Posterior cingulate gyrus (tissue), 11 donors: Measurements from ENCODE around the gene PAQR5.

Source experiments
- DNase-seq, 10 donors: peaks; one replicate each; pipeline versions ENCODE4 v3.0.0 to v3.0.0-alpha.2; 2020 to 2021; ENCODE audit warnings: mixed read lengths in 3 of 10
- intact Hi-C: fragments of 100-400 bp; cut with DNase I; formaldehyde crosslinking; loops from one replicate; pipeline ENCODE4 v1.15.1; 2023

Gene PAQR5

DNA sequence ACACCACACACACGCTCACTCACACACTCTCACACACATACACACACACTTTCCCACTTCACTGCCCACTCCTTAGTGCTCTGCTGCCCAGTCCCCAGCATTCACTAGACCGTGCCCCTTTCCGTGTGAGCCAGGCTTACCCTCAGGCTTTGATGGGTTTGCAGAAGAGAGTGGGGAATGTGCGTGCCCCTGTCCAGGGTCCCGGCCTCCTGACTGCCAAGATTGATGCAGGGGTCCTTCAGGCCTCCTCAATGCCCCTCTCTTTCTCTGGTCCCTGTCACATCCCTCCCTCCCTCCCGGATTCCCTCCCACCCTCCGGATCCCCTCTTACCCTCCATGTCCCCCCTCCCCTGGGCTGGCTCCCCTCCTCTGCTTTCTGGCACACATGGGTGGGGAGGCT, 87.6 kb downstream of the PAQR5 start:
- intact Hi-C loops, result no loop called here
- no peak for DNase-seq

DNA sequence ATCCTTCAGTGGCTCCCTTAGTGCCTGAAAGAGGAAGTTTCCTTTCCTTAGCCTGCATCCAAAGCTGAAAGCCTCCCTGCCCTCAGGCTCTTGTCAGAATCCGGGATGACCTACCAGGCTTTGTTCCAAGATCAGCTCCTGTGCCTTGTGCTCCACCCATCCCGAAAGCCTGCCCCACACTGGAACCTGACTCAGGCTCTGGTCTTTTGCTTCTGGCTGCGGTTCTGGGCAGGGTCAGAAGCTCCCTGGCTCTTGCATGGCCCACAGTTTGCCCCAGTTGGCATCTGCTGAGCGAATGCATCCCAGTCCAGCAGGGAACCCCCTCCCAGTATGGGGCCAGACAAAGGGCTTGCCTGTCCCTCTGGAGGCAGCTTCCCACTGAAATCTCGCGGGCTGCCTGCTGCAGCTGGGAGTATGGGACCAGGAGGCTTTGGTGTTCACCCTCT, 89.6 kb downstream of the PAQR5 start:
- peak in 3 of 10 donors; percentile 10 to 90 (median 41) for DNase-seq
- intact Hi-C loops, result no loop called here

- intact Hi-C loops, result no loop called here
- no peak for DNase-seq
These were observed 90.7 kb downstream of the PAQR5 start for GRCh38 chr15:69389426-69389825.

GRCh38 chr15:69390575-69390974, 91.9 kb downstream of the PAQR5 start:
- intact Hi-C loops, result loop anchor here (5.0 to 10.0 kb wide), 2 partner anchors 126 to 228 kb away; partner anchors contain the start of gene GLCE
- DNase-seq, result no peak

- no peak for DNase-seq
- intact Hi-C loops, result loop anchor here (5.0 to 10.0 kb wide), 2 partner anchors 126 to 229 kb away; partner anchors contain the start of gene GLCE
These were observed 92.5 kb downstream of the PAQR5 start for GRCh38 chr15:69391046-69391757.

- intact Hi-C loops, result loop anchor here (5.0 to 10.0 kb wide), 2 partner anchors 128 to 230 kb away; partner anchors contain the start of gene GLCE
These were observed 93.6 kb downstream of the PAQR5 start for GRCh38 chr15:69392352-69392751.

GRCh38 chr15:69393831-69394491, 95.2 kb downstream of the PAQR5 start:
- intact Hi-C loops, result loop anchor here (1.0 to 10.0 kb wide), 3 partner anchors 129 to 335 kb away; partner anchors contain the start of gene GLCE
- DNase-seq, result no peak

More at GRCh38 chr15:69392352-69392751, 93.6 kb downstream of the PAQR5 start:
- no peak for DNase-seq

- intact Hi-C loops, result loop anchor here (1.0 to 10.0 kb wide), 3 partner anchors 130 to 335 kb away; partner anchors contain the start of gene GLCE
These were observed 96.0 kb downstream of the PAQR5 start for GRCh38 chr15:69394556-69395282.

GRCh38 chr15:69395460-69395859, 96.7 kb downstream of the PAQR5 start:
- intact Hi-C loops, result loop anchor here (10.0 kb wide), 1 partner anchor 131 kb away; no protein-coding TSS in a partner anchor
- no peak for DNase-seq

More at GRCh38 chr15:69394556-69395282, 96.0 kb downstream of the PAQR5 start:
- DNase-seq, result peak; percentile 74 to 98 (median 92)

DNA sequence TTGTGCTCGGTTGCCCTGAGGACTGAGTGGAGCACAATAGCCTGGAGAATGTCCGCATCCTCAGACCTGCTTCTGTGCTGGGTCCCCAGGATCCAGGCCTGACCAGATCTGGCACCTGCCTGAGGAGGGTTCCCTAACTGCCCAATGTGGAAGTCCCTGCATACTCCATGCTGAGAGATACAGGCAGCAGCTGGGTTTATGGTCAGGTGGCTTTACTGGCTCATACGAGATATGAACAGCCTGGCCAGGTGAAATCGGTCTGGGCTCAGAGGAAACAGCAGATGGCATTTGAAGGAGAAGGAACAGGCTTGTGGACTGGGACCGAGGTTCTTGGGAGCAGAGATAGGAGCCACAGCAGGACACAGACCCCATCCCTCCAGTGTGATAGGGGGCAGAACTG, 97.3 kb downstream of the PAQR5 start:
- intact Hi-C loops, result loop anchor here (10.0 kb wide), 1 partner anchor 131 kb away; no protein-coding TSS in a partner anchor
- no peak for DNase-seq

- DNase-seq, result no peak
- intact Hi-C loops, result loop anchor here (10.0 kb wide), 1 partner anchor 134 kb away; no protein-coding TSS in a partner anchor
These were observed 99.8 kb downstream of the PAQR5 start for GRCh38 chr15:69398491-69398891.

GRCh38 chr15:69400850-69401249, 102.1 kb downstream of the PAQR5 start:
- no peak for DNase-seq
- intact Hi-C loops, result no loop called here

DNA sequence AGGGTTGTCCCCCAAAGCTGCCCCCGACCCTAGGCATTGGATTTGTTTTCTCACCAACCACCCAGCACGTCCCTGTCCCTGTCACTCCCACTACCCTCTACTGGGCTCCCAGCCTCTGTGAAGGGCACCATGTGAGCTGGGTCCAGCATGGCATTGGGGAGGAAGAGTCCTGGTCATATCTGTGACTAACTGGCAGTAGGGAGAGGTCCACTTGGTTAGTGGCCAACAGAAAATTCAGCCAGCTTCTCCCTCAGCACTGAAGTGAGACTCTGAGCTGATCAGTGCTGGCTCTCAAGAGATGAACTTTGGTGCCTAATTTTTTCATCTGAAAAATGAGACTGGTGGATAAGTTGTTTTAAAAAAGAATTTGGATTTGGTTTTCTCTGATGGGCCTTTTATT, 104.1 kb downstream of the PAQR5 start:
- no peak for DNase-seq
- intact Hi-C loops, result no loop called here

DNA sequence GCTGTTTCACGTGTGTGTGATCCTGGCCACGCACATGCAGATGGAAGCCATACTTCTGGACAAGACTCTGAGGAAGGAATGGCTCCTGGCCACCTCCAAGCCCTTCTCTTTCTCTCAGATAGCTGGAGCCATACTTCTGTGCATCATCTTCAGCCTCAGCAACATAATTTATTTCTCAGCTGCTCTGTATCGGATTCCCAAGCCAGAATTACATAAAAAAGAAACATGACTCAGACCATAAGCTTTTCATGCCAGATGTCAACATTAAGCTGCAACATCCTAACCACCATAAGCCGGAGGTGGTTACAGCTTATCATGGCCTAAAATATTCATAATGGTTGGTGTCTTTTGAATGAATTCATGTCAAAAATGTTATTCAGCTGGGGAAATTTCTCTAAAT, 104.9 kb downstream of the PAQR5 start:
- no peak for DNase-seq
- intact Hi-C loops, result no loop called here

DNA sequence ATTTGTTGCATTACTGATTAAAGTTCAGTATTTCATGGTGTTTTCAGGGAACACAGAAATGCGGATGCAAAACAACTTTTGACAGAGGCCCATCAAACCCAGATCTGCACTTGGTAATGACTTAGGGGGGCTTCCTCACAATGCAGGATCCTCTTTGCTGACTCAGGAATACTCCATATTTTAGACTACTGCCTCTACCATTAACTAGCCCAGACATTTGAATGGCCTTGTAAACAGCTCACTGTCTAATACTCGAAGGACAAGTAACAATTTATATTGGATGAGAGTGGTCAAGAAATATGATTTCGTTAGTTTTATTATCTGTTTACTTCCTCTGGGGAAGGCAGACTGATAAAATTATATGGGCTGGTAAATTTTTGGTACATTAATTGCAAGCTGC, 106.4 kb downstream of the PAQR5 start:
- intact Hi-C loops, result no loop called here
- DNase-seq, result no peak

GRCh38 chr15:69407719-69408400, 109.1 kb downstream of the PAQR5 start:
- no peak for DNase-seq
- intact Hi-C loops, result no loop called here

DNA sequence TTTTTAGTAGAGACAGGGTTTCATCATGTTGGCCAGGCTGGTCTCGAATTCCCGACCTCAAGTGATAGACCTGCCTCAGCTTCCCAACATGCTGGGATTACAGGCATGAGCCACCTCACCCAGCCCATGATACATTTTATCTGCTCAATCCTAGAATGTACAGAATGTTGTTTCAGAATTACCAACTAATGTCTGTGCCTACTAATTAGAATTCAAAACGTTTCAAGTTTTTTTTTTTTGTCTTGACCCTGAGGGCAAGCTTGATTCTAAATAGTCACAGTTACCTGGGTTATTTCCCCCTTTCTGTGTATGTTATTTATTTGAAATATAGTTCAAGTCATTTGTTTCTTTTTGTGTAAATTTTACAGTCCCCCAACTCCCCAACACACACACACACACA, 110.1 kb downstream of the PAQR5 start:
- DNase-seq, result no peak

DNA sequence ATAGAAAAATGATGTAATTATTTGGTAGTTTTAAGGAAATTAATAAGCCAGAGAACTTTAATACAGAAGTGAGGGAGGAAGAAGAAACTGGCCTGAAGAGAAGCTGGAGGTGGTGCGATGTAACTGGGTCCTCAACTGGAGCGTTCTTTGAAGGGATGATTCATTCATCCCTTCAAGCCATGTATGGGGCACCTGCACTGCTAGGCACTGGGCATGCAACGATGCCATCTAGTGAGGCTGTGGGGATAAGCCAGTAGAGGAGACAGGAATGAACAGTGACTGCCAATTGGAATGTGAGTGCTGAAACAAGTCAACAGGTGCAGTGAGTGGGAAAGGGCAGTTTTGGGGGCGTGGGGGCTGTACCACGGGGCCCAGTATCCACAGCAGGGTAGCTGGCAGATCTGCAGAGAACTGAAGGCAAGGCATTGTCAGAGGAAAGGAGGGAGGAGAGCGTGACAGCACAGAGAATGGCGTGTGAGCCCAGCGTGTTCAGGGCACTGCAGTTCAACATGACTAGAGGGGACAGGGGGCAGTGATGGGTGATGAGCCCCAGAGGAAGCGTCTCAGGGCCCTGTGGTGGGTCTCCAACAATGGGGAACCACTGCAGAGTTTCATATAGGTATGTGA, 111.6 kb downstream of the PAQR5 start:
- intact Hi-C loops, result no loop called here

More for the DNA sequence above, 110.1 kb downstream of the PAQR5 start:
- intact Hi-C loops, result no loop called here

GRCh38 chr15:69412274-69412673, 113.6 kb downstream of the PAQR5 start:
- intact Hi-C loops, result no loop called here

More for the DNA sequence above, 111.6 kb downstream of the PAQR5 start:
- DNase-seq, result peak in 6 of 10 donors; percentile 33 to 88 (median 51)

More at GRCh38 chr15:69412274-69412673, 113.6 kb downstream of the PAQR5 start:
- no peak for DNase-seq
